CD4-positive, alpha-beta T cell (primary cell): ENCODE results near the gene MYOCD. TPM values are rescaled to one million over a fixed set of nuclear protein-coding genes. Genes with fewer than 3 reads are reported as not detected.

Experiments
- ATAC-seq: fragments of 200-7000 bp; cut with Tn5 transposase; one replicate; pipeline ENCODE4 v1.10.0; 2022; ENCODE audit warnings: mild to moderate bottlenecking; ENCODE audit not compliant: poor library complexity
- CTCF ChIA-PET: fragments of 350-600 bp; sonication (Branson Sonifier 250); formaldehyde crosslinking; loops from one replicate; lab custom pipeline; 2021; ENCODE audit warnings: antibody characterized with exemption, inconsistent platforms; lab: Charles Lee
- POLR2A ChIA-PET: fragments of 350-600 bp; sonication (Branson Sonifier 250); formaldehyde crosslinking; loops from one replicate; lab custom pipeline; 2021; ENCODE audit warnings: antibody characterized with exemption, inconsistent platforms; lab: Charles Lee
- DNase-seq, 14 experiments: peaks; one replicate each; pipeline ENCODE4 v3.0.0-alpha.2; 2013 to 2020; ENCODE audit warnings: mixed read lengths in 2 of 14
- H3K27ac ChIP-seq, 2 donors: one replicate each; pipeline versions ENCODE4 v1.5.1 to v1.7.0; 2013; ENCODE audit warnings: low read length in 2 of 2, low read depth in 1 of 2, mild to moderate bottlenecking in 1 of 2
- H3K27me3 ChIP-seq, 2 experiments: 1 replicate in 1 of 2; 2 replicates in 1 of 2; pipeline versions ENCODE4 v1.6.1 to v1.7.0; 2013; ENCODE audit warnings: low read length in 2 of 2, control low read depth in 1 of 2, mild to moderate bottlenecking in 1 of 2, moderate library complexity in 1 of 2; ENCODE audit not compliant: insufficient read depth in 2 of 2, control insufficient read depth in 1 of 2
- H3K36me3 ChIP-seq: one replicate; pipeline ENCODE4 v1.6.1; 2013; ENCODE audit warnings: low read length, control low read depth; ENCODE audit not compliant: insufficient read depth
- H3K4me1 ChIP-seq: one replicate; pipeline ENCODE4 v1.6.1; 2013; ENCODE audit warnings: low read length, control low read depth; ENCODE audit not compliant: insufficient read depth
- H3K4me3 ChIP-seq: one replicate; pipeline ENCODE4 v1.5.1; 2013; ENCODE audit warnings: mild to moderate bottlenecking, low read length, moderate library complexity
- H3K9me3 ChIP-seq, 2 experiments: 1 replicate in 1 of 2; 2 replicates in 1 of 2; pipeline versions ENCODE4 v1.6.1 to v1.7.0; 2013; ENCODE audit warnings: low read length in 2 of 2, mild to moderate bottlenecking in 2 of 2, control low read depth in 1 of 2, moderate library complexity in 1 of 2; ENCODE audit not compliant: control insufficient read depth in 1 of 2, insufficient read depth in 1 of 2
- H3K27ac Mint-ChIP-seq: one replicate; pipeline ENCODE4 v1.8.0; 2020; ENCODE audit warnings: mixed read lengths
- H3K27me3 Mint-ChIP-seq: one replicate; pipeline ENCODE4 v1.8.0; 2021; ENCODE audit warnings: mixed read lengths
- H3K36me3 Mint-ChIP-seq: one replicate; pipeline ENCODE4 v1.8.0; 2021; ENCODE audit warnings: low read depth, mixed read lengths
- H3K4me1 Mint-ChIP-seq: one replicate; pipeline ENCODE4 v1.8.0; 2021; ENCODE audit warnings: low read depth, mixed read lengths
- H3K4me3 Mint-ChIP-seq: one replicate; pipeline ENCODE4 v1.8.0; 2020; ENCODE audit warnings: mild to moderate bottlenecking, mixed read lengths
- H3K9me3 Mint-ChIP-seq: one replicate; pipeline ENCODE4 v1.8.0; 2020; ENCODE audit warnings: mixed read lengths
- CTCF ChIP-seq: fragments of 200-600 bp; IDR thresholded peaks from one replicate; pipeline ENCODE4 v1.8.0; 2022; ENCODE audit warnings: antibody characterized with exemption, mild to moderate bottlenecking
- intact Hi-C, 2 experiments: fragments of 100-400 bp; cut with DNase I in 1 of 2; cut with micrococcal nuclease in 1 of 2; formaldehyde crosslinking; loops; one replicate each; pipeline versions ENCODE4 v1.15.1 to v1.9.0; 2023 to 2025; cut with DNase I, micrococcal nuclease
- total RNA-seq, 174 experiments: library from RNA in 2 of 174; stranded (reverse) in 2 of 174; gene quantifications; one replicate each; pipeline ENCODE4 v1.2.3 and lab custom pipeline; 2021 to 2026

MYOCD gene
- total RNA-seq, 2 experiments from 2014 or later: not detected

GRCh38 chr17:12738624-12739023 lies 72.9 kb downstream of the MYOCD start:
- DNase-seq: no peak
- peaks cover 0 to 4% of the 10 kb centered on the region in 2 experiments for H3K9me3 ChIP-seq
- CTCF ChIA-PET: no interaction called here
- no peak overlapping the region for H3K27ac ChIP-seq
- ATAC-seq: no peak
- TF ChIP-seq CTCF: no peak
- Mint-ChIP-seq H3K27me3 (no peaks in the 10 kb centered on the region), H3K9me3 (no peaks in the 10 kb centered on the region), H3K27ac (no peak overlapping the region), H3K36me3 (no peaks in the 10 kb centered on the region), H3K4me1 (no peaks in the 10 kb centered on the region), H3K4me3 (no peak overlapping the region)
- intact Hi-C loops: no loop called here
- no peaks in the 10 kb centered on the region for H3K36me3 ChIP-seq
- no peaks in the 10 kb centered on the region for H3K27me3 ChIP-seq
- H3K4me1 ChIP-seq: no peaks in the 10 kb centered on the region
- POLR2A ChIA-PET: no interaction called here
- no peak overlapping the region for H3K4me3 ChIP-seq

DNA sequence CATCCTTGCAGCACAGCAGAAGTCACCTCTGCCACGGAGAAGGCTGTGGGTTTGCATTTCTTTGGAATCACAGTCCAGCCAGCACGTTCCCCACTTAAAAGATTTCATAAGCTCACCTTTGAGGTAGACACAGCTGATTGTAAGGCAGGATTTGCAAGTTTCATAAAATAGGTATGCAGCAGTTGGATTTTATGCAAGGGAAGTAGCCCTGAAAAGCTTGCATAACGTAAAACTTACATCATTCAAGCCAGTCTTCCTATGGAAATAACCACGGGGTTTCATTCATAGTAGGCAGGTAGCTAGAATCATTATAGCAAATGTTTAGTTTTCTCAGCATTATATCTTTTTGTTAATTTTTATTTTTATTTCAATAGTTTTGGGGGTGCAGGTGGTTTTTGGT lies 73.8 kb downstream of the MYOCD start:
- H3K36me3 Mint-ChIP-seq: no peaks in the 10 kb centered on the region
- H3K27ac Mint-ChIP-seq: no peak overlapping the region
- no peaks in the 10 kb centered on the region for H3K36me3 ChIP-seq
- peaks cover 0 to 4% of the 10 kb centered on the region in 2 experiments for H3K9me3 ChIP-seq
- no peaks in the 10 kb centered on the region for H3K4me1 Mint-ChIP-seq
- no peak for ATAC-seq
- intact Hi-C loops: no loop called here
- no peaks in the 10 kb centered on the region for H3K4me1 ChIP-seq
- H3K4me3 Mint-ChIP-seq: no peak overlapping the region
- H3K4me3 ChIP-seq: no peak overlapping the region
- no peaks in the 10 kb centered on the region for H3K9me3 Mint-ChIP-seq
- TF ChIP-seq CTCF: no peak
- H3K27me3 ChIP-seq: no peaks in the 10 kb centered on the region
- no peaks in the 10 kb centered on the region for H3K27me3 Mint-ChIP-seq
- no peak overlapping the region for H3K27ac ChIP-seq
- POLR2A ChIA-PET: no interaction called here
- DNase-seq: no peak
- CTCF ChIA-PET: no interaction called here

GRCh38 chr17:12743046-12743445 lies 77.4 kb downstream of the MYOCD start:
- ATAC-seq (no peak), DNase-seq (no peak)
- Mint-ChIP-seq H3K27ac (no peak overlapping the region), H3K36me3 (no peaks in the 10 kb centered on the region), H3K9me3 (no peaks in the 10 kb centered on the region), H3K4me3 (no peak overlapping the region), H3K27me3 (no peaks in the 10 kb centered on the region), H3K4me1 (no peaks in the 10 kb centered on the region)
- intact Hi-C loops: no loop called here
- peaks cover 0 to 4% of the 10 kb centered on the region in 2 experiments for H3K9me3 ChIP-seq
- no peaks in the 10 kb centered on the region for H3K27me3 ChIP-seq
- H3K4me1 ChIP-seq: no peaks in the 10 kb centered on the region
- CTCF ChIA-PET: no interaction called here
- H3K36me3 ChIP-seq: no peaks in the 10 kb centered on the region
- no peak overlapping the region for H3K4me3 ChIP-seq
- POLR2A ChIA-PET: no interaction called here
- no peak for TF ChIP-seq CTCF
- H3K27ac ChIP-seq: no peak overlapping the region
